Measurements from ENCODE around the gene IRF7.

The IRF7 gene

GRCh38 chr11:629237-629583 lies 13.5 kb upstream of the IRF7 start:
- peaks cover 23% of the 10 kb centered on the region for H3K27me3 ChIP-seq (replicated peaks; ENCODE audit: control insufficient read depth, insufficient read depth, low read length, poor library complexity, severe bottlenecking)
- H3K4me1 ChIP-seq (ENCODE audit: control insufficient read depth, insufficient read depth, low read length, poor library complexity, severe bottlenecking) = peaks cover 18% of the 10 kb centered on the region

GRCh38 chr11:628056-628455 lies 12.3 kb upstream of the IRF7 start:
- no peak overlapping the region for H3K4me3 ChIP-seq (ENCODE audit: insufficient read depth, low read depth, low read length, poor library complexity, severe bottlenecking)
- H3K4me1 ChIP-seq (ENCODE audit: control insufficient read depth, insufficient read depth, low read length, poor library complexity, severe bottlenecking) = peaks cover 18% of the 10 kb centered on the region
- H3K27ac ChIP-seq (ENCODE audit: insufficient read depth, low read length, poor library complexity, severe bottlenecking) = no peak overlapping the region
- DNase-seq = no peak
- H3K9me3 ChIP-seq (ENCODE audit: control insufficient read depth, low read length) = no peaks in the 10 kb centered on the region
- no peaks in the 10 kb centered on the region for H3K36me3 ChIP-seq (ENCODE audit: control insufficient read depth, insufficient read depth, low read length)
- H3K27me3 ChIP-seq (replicated peaks; ENCODE audit: control insufficient read depth, insufficient read depth, low read length, poor library complexity, severe bottlenecking) = peaks cover 23% of the 10 kb centered on the region

More at GRCh38 chr11:629237-629583, 13.5 kb upstream of the IRF7 start:
- Histone ChIP-seq H3K4me3 (ENCODE audit: insufficient read depth, low read depth, low read length, poor library complexity, severe bottlenecking) (no peak overlapping the region), H3K27ac (ENCODE audit: insufficient read depth, low read length, poor library complexity, severe bottlenecking) (no peak overlapping the region), H3K36me3 (ENCODE audit: control insufficient read depth, insufficient read depth, low read length) (no peaks in the 10 kb centered on the region), H3K9me3 (ENCODE audit: control insufficient read depth, low read length) (no peaks in the 10 kb centered on the region)
- DNase-seq = no peak

- Histone ChIP-seq H3K27ac (ENCODE audit: insufficient read depth, low read length, poor library complexity, severe bottlenecking) (no peak overlapping the region), H3K4me1 (ENCODE audit: control insufficient read depth, insufficient read depth, low read length, poor library complexity, severe bottlenecking) (peaks cover 18% of the 10 kb centered on the region), H3K9me3 (ENCODE audit: control insufficient read depth, low read length) (no peaks in the 10 kb centered on the region), H3K36me3 (ENCODE audit: control insufficient read depth, insufficient read depth, low read length) (no peaks in the 10 kb centered on the region), H3K4me3 (ENCODE audit: insufficient read depth, low read depth, low read length, poor library complexity, severe bottlenecking) (no peak overlapping the region), H3K27me3 (replicated peaks; ENCODE audit: control insufficient read depth, insufficient read depth, low read length, poor library complexity, severe bottlenecking) (peaks cover 23% of the 10 kb centered on the region)
- DNase-seq = no peak
Measured at GRCh38 chr11:627308-627576, 11.5 kb upstream of the IRF7 start.

- DNase-seq = no peak
- H3K4me1 ChIP-seq (ENCODE audit: control insufficient read depth, insufficient read depth, low read length, poor library complexity, severe bottlenecking) = peaks cover 18% of the 10 kb centered on the region
- H3K9me3 ChIP-seq (ENCODE audit: control insufficient read depth, low read length) = no peaks in the 10 kb centered on the region
- no peaks in the 10 kb centered on the region for H3K36me3 ChIP-seq (ENCODE audit: control insufficient read depth, insufficient read depth, low read length)
- no peak within 1 kb of the TSS for H3K4me3 ChIP-seq (ENCODE audit: insufficient read depth, low read depth, low read length, poor library complexity, severe bottlenecking)
- H3K27ac ChIP-seq (ENCODE audit: insufficient read depth, low read length, poor library complexity, severe bottlenecking) = no peak within 1 kb of the TSS
- H3K27me3 ChIP-seq (replicated peaks; ENCODE audit: control insufficient read depth, insufficient read depth, low read length, poor library complexity, severe bottlenecking) = peaks cover 23% of the 10 kb centered on the region
Measured at GRCh38 chr11:626475-627307, 10.9 kb upstream of the IRF7 start, which contains the start of gene SCT. TSS of gene SCT (minus strand) at chr11:627181. CDS start at chr11:627143, 38 bp downstream.

GRCh38 chr11:625636-626268 lies 10.0 kb upstream of the IRF7 start:
- Histone ChIP-seq H3K36me3 (ENCODE audit: control insufficient read depth, insufficient read depth, low read length) (no peaks in the 10 kb centered on the region), H3K27ac (ENCODE audit: insufficient read depth, low read length, poor library complexity, severe bottlenecking) (no peak overlapping the region), H3K4me3 (ENCODE audit: insufficient read depth, low read depth, low read length, poor library complexity, severe bottlenecking) (no peak overlapping the region), H3K9me3 (ENCODE audit: control insufficient read depth, low read length) (no peaks in the 10 kb centered on the region), H3K4me1 (ENCODE audit: control insufficient read depth, insufficient read depth, low read length, poor library complexity, severe bottlenecking) (peaks cover 18% of the 10 kb centered on the region), H3K27me3 (replicated peaks; ENCODE audit: control insufficient read depth, insufficient read depth, low read length, poor library complexity, severe bottlenecking) (peaks cover 23% of the 10 kb centered on the region)
- no peak for DNase-seq

GRCh38 chr11:624705-625635 lies 9.2 kb upstream of the IRF7 start, which contains the start of gene CDHR5:
TSS of gene CDHR5 (minus strand) at chr11:624955. CDS start at chr11:624902, 53 bp downstream.
- peaks cover 18% of the 10 kb centered on the region for H3K4me1 ChIP-seq (ENCODE audit: control insufficient read depth, insufficient read depth, low read length, poor library complexity, severe bottlenecking)
- DNase-seq = no peak
- H3K27me3 ChIP-seq (replicated peaks; ENCODE audit: control insufficient read depth, insufficient read depth, low read length, poor library complexity, severe bottlenecking) = peaks cover 23% of the 10 kb centered on the region
- no peaks in the 10 kb centered on the region for H3K9me3 ChIP-seq (ENCODE audit: control insufficient read depth, low read length)
- H3K27ac ChIP-seq (ENCODE audit: insufficient read depth, low read length, poor library complexity, severe bottlenecking) = no peak within 1 kb of the TSS
- no peaks in the 10 kb centered on the region for H3K36me3 ChIP-seq (ENCODE audit: control insufficient read depth, insufficient read depth, low read length)
- no peak within 1 kb of the TSS for H3K4me3 ChIP-seq (ENCODE audit: insufficient read depth, low read depth, low read length, poor library complexity, severe bottlenecking)

- DNase-seq = no peak
- H3K27ac ChIP-seq (ENCODE audit: insufficient read depth, low read length, poor library complexity, severe bottlenecking) = no peak overlapping the region
- H3K36me3 ChIP-seq (ENCODE audit: control insufficient read depth, insufficient read depth, low read length) = no peaks in the 10 kb centered on the region
- no peaks in the 10 kb centered on the region for H3K9me3 ChIP-seq (ENCODE audit: control insufficient read depth, low read length)
- H3K4me1 ChIP-seq (ENCODE audit: control insufficient read depth, insufficient read depth, low read length, poor library complexity, severe bottlenecking) = peaks cover 14% of the 10 kb centered on the region
- peaks cover 23% of the 10 kb centered on the region for H3K27me3 ChIP-seq (replicated peaks; ENCODE audit: control insufficient read depth, insufficient read depth, low read length, poor library complexity, severe bottlenecking)
- H3K4me3 ChIP-seq (ENCODE audit: insufficient read depth, low read depth, low read length, poor library complexity, severe bottlenecking) = no peak overlapping the region
Measured at GRCh38 chr11:623999-624704, 8.4 kb upstream of the IRF7 start.

- H3K9me3 ChIP-seq (ENCODE audit: control insufficient read depth, low read length) = no peaks in the 10 kb centered on the region
- peaks cover 8% of the 10 kb centered on the region for H3K4me1 ChIP-seq (ENCODE audit: control insufficient read depth, insufficient read depth, low read length, poor library complexity, severe bottlenecking)
- H3K4me3 ChIP-seq (ENCODE audit: insufficient read depth, low read depth, low read length, poor library complexity, severe bottlenecking) = no peak overlapping the region
- no peaks in the 10 kb centered on the region for H3K36me3 ChIP-seq (ENCODE audit: control insufficient read depth, insufficient read depth, low read length)
- H3K27me3 ChIP-seq (replicated peaks; ENCODE audit: control insufficient read depth, insufficient read depth, low read length, poor library complexity, severe bottlenecking) = peaks cover 23% of the 10 kb centered on the region
- DNase-seq = no peak
- no peak overlapping the region for H3K27ac ChIP-seq (ENCODE audit: insufficient read depth, low read length, poor library complexity, severe bottlenecking)
Measured at GRCh38 chr11:623349-623869, 7.7 kb upstream of the IRF7 start.

GRCh38 chr11:621838-622237 lies 6.1 kb upstream of the IRF7 start:
- Histone ChIP-seq H3K36me3 (ENCODE audit: control insufficient read depth, insufficient read depth, low read length) (no peaks in the 10 kb centered on the region), H3K9me3 (ENCODE audit: control insufficient read depth, low read length) (no peaks in the 10 kb centered on the region), H3K27me3 (replicated peaks; ENCODE audit: control insufficient read depth, insufficient read depth, low read length, poor library complexity, severe bottlenecking) (peaks cover 23% of the 10 kb centered on the region), H3K4me3 (ENCODE audit: insufficient read depth, low read depth, low read length, poor library complexity, severe bottlenecking) (no peak overlapping the region), H3K27ac (ENCODE audit: insufficient read depth, low read length, poor library complexity, severe bottlenecking) (no peak overlapping the region), H3K4me1 (ENCODE audit: control insufficient read depth, insufficient read depth, low read length, poor library complexity, severe bottlenecking) (peaks cover 8% of the 10 kb centered on the region)
- no peak for DNase-seq
